Measurements from ENCODE around the gene UBASH3B.

UBASH3B gene

DNA sequence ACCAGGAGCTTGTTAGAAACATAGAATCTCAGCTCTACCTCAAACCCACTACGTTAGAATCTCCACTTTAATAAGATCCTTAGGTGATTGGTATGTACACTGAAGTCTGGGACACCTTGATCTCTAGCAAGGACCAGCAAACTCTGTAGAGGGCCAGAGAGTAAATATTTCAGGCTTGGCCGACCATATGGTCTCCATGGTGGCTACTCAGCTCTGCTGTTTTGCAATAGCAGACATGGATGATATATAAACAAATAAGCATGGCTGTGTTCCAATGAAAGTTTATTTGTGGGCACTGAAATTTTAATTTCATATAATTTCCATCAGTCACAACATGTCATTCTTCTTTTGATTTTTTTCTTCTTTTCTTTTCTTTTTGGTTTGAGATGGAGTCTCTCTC, 23.9 kb downstream of the UBASH3B start:
- DNase-seq, result no peak

DNA sequence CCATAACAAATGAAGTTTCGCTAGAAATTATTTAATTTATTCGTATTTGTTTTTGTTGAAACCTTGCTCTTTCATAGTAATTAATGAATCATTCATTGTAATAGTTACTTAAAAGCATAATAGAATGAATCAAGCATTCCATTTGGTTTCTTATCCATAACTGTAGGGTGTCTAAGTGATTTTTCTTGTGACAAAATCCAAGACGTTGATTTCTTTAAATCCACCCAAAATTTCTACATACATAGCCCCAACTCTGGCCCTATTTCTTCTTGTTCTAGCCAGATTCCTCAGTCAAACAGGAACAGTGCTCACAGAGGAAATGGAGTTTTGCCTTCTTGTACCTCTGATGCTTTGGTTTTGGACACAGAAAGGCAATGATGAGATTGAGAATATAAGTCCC, 25.5 kb downstream of the UBASH3B start:
- DNase-seq, result no peak

DNA sequence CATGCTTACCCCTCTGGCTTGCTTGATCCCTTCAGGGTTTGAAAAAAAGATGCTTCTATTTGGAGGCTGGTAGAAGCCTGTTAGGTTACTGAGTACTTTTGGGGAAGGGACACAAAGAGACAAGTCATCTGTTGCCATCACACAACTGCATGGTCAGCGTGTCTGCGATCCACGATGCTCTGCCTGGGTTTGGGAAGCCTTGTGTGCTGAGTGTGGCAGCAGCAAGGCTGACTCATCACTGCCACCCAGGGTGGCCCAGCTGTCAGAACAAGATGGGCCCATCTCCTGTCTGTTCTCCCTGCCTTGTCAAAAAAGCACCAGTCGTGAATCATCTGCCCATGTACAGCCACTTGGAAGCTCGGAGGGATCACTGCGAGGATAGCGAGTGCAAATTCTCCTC, 26.2 kb downstream of the UBASH3B start:
- DNase-seq, result no peak

- DNase-seq, result no peak
Observed at GRCh38 chr11:122682464-122682863, 26.9 kb downstream of the UBASH3B start.

- DNase-seq, result no peak
Observed at GRCh38 chr11:122685041-122685440, 29.5 kb downstream of the UBASH3B start.

DNA sequence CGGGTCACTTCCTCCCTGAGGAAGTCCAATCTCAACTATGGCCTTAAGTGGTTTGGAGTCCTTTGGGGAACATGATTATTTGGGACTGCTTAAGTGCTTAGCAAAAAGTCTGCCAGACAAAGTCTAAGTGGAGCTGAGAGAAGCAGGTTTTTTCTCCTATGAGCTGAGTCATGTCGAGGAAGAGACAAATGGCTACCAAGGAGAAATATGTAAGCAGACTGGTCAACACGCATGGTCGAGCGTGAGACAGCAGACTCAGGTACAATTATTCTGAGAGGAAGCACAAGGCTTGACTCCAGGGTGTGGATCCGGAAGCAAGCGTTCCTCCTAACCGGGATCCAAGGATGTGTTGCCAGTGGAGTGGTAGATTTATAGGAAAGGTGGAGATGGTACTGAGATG, 30.6 kb downstream of the UBASH3B start:
- no peak for DNase-seq

DNA sequence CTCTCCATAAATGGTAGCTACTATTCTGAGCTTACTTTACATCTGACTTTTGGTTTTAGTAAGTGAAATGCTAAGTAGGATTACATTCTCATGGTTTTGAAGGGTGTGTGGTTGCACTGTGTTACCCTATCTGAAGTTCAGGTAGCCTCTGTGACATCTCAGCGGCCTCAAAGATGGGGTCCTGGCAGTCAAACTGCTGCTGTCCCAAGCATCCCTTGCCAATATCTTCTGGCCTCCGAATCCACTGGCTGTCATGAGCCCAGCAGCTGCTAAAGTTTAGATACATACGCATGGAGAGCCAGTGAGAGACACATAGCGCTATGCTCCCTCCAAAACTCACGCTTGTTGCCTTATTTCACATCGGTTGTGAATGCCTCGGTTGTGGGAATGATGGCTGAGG, 34.9 kb downstream of the UBASH3B start:
- no peak for DNase-seq

DNA sequence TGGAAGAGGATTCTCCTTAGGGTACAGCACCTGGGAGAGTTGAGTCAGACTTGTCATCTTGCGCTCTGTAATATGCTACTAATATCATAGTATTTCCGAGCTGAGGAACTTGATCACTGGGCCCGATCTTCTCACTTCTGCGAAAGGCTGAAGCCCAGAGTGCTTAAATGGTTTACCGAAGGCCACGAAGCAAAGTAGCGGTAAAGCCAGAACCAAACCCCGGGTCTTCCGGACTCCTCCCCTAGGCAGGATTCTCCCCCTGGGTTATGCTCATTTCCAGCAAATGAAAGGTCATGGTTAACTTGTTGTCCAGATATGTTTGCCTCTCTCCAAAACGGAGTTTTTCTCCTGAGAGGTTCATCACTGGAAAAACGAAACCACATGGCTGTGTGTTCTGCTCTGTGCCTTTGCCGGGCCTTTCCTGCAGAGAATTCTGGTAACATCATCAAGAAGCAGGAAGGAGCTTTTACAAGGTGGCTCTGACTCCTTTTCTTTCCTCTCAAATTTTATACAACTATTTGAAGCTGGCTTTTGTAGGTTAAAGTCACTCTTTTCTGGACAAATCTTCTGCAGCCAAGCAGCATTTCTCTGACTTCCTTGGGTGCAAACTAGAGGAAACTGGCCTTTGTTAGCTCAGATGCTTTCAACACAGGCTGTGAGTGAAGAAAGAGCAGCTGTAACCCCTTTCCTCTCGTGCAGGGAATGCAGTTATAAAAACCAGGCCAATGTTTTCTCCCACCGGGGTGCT, 35.5 kb downstream of the UBASH3B start:
- DNase-seq, result peak; percentile 74

- no peak for DNase-seq
Observed at GRCh38 chr11:122691549-122692150, 36.1 kb downstream of the UBASH3B start.

- DNase-seq, result no peak
Observed at GRCh38 chr11:122692444-122692843, 36.9 kb downstream of the UBASH3B start.

DNA sequence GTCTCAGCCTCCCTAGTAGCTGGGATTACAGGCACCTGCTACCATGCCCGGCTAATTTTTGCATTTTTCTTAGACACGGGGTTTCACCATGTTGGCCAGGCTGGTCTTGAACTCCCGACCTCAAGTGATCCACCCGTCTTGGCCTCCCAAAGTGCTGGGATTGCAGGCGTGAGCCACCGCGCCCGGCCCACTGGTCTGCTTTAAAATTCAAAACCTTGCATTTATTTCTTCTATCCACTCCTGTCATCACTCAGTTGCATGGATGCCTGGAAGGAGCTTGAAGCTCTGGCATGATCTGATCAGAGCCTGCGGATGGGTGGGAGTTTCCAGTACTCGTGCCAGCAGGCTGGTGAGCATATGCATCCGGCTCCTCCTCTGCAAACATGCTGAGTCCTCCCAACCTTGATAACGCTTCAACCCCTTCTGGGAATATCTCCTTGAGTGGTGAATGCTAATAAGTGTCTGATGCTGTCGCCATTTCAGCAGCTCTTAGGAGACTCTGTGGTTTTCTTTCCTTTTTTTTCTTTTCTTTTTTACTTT, 39.6 kb downstream of the UBASH3B start:
- DNase-seq, result no peak

DNA sequence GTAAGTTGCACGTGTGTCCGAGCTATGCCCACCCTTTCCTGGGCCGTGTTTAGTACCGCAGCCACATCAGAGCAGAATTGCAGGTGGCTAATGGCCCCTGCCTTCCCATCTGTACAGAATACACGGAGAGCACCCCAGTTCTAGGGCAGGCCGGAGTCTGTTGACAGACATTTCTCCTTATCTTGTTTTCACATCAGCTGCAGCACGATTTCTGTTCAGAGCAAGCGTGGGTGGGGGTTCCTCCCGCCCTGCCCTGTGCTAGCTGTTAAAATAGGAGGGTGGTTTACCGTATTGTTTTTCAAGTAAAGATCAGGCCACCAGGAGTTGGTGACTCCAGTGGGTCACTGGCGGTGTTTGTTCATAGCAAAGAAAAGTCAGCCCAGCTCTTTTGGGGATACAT, 41.1 kb downstream of the UBASH3B start:
- DNase-seq, result no peak

GRCh38 chr11:122697636-122698167, 42.2 kb downstream of the UBASH3B start:
- DNase-seq, result no peak

GRCh38 chr11:122698392-122698791, 42.9 kb downstream of the UBASH3B start:
- DNase-seq, result no peak

- no peak for DNase-seq
Observed at GRCh38 chr11:122700666-122701065, 45.1 kb downstream of the UBASH3B start.

GRCh38 chr11:122701143-122701542, 45.6 kb downstream of the UBASH3B start:
- DNase-seq, result no peak

DNA sequence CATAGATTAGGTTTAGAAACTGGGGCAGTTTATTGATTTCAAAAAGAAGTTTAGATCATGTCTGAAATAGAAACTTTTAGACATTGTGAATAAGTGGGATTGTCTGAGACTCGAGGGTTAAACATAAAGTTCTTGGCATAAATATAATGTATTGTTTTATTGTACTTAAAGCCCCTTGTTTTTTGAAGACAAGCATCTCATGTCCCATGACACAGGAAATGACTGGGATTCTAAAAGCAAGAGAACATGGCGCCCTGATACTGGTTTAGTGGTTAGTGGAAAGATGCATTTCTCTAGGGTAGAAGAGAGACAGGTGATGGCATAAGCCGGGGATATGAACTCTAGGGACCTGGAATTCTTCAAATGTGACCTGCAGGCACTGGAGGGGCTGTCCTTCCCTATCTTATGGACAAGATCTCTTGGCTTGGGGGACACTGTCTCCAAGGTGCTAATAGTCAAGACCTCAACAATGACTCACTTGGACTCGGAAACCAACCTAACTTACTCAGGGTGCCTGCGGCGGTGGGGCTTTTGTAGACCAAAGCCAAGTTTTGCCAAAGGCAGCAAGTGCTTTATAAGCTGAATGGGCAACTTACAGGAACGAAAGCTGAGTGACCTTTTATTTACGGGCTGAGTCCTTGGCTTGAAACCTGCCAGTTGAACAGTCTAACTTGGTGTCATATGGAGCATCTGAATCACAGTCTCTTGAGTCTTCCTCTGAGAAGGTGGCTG, 48.2 kb downstream of the UBASH3B start:
- no peak for DNase-seq

GRCh38 chr11:122705396-122705795, 49.9 kb downstream of the UBASH3B start:
- DNase-seq, result no peak

GRCh38 chr11:122706291-122707088, 51.0 kb downstream of the UBASH3B start:
- no peak for DNase-seq

GRCh38 chr11:122707111-122707510, 51.6 kb downstream of the UBASH3B start:
- no peak for DNase-seq

- DNase-seq, result no peak
Observed at GRCh38 chr11:122707901-122708300, 52.4 kb downstream of the UBASH3B start.

GRCh38 chr11:122709039-122709760, 53.7 kb downstream of the UBASH3B start:
- DNase-seq, result no peak
